NCI-H1092 treated with DMSO at 0.1 percent for 48 hours (cell line): ENCODE results near the gene PIK3C2G.

Experiments
- DNase-seq: peaks from one replicate; lab custom pipeline; 2025; lab: John Stamatoyannopoulos, UW

PIK3C2G gene

GRCh38 chr12:18562531-18562930 is 301.2 kb downstream of the PIK3C2G start:
- no peak for DNase-seq

GRCh38 chr12:18564306-18564705 is 303.0 kb downstream of the PIK3C2G start:
- no peak for DNase-seq

GRCh38 chr12:18567787-18568186 is 306.5 kb downstream of the PIK3C2G start:
- DNase-seq, result no peak

- no peak for DNase-seq
Measured at GRCh38 chr12:18570543-18570942, 309.2 kb downstream of the PIK3C2G start.

- no peak for DNase-seq
Measured at GRCh38 chr12:18576104-18576626, 314.8 kb downstream of the PIK3C2G start.

GRCh38 chr12:18576648-18577047 is 315.3 kb downstream of the PIK3C2G start:
- DNase-seq, result no peak

- DNase-seq, result no peak
Measured at GRCh38 chr12:18578191-18578590, 316.9 kb downstream of the PIK3C2G start.

- no peak for DNase-seq
Measured at GRCh38 chr12:18580291-18580690, 319.0 kb downstream of the PIK3C2G start.

GRCh38 chr12:18580706-18581105 is 319.4 kb downstream of the PIK3C2G start:
- DNase-seq, result no peak

- DNase-seq, result no peak
Measured at GRCh38 chr12:18581232-18581962, 320.1 kb downstream of the PIK3C2G start.

- DNase-seq, result no peak
Measured at GRCh38 chr12:18583655-18584054, 322.3 kb downstream of the PIK3C2G start.

GRCh38 chr12:18586581-18586980 is 325.3 kb downstream of the PIK3C2G start:
- DNase-seq, result no peak

GRCh38 chr12:18589316-18589715 is 328.0 kb downstream of the PIK3C2G start:
- no peak for DNase-seq

- DNase-seq, result no peak
Measured at GRCh38 chr12:18591473-18591872, 330.2 kb downstream of the PIK3C2G start.

- no peak for DNase-seq
Measured at GRCh38 chr12:18595412-18595811, 334.1 kb downstream of the PIK3C2G start.

- DNase-seq, result no peak
Measured at GRCh38 chr12:18601962-18602361, 340.6 kb downstream of the PIK3C2G start.

GRCh38 chr12:18612971-18613370 is 351.7 kb downstream of the PIK3C2G start:
- no peak for DNase-seq

GRCh38 chr12:18620986-18621385 is 359.7 kb downstream of the PIK3C2G start:
- no peak for DNase-seq

- DNase-seq, result no peak
Measured at GRCh38 chr12:18629445-18629844, 368.1 kb downstream of the PIK3C2G start.

GRCh38 chr12:18629916-18630315 is 368.6 kb downstream of the PIK3C2G start:
- no peak for DNase-seq

- no peak for DNase-seq
Measured at GRCh38 chr12:18631339-18631738, 370.0 kb downstream of the PIK3C2G start.

GRCh38 chr12:18632848-18633247 is 371.5 kb downstream of the PIK3C2G start:
- no peak for DNase-seq

- DNase-seq, result no peak
Measured at GRCh38 chr12:18634382-18634781, 373.1 kb downstream of the PIK3C2G start.
